ENCODE data around the gene FGF18. TPM values are rescaled to one million over a fixed set of nuclear protein-coding genes. Genes with fewer than 3 reads are reported as not detected.
A peak's percentile ranks its signal among the peaks of the same experiment; 100 is the strongest.

The FGF18 gene
- total and polyA plus RNA-seq, 5 donors = 1.2 to 4.3 (median 1.6) TPM

DNA sequence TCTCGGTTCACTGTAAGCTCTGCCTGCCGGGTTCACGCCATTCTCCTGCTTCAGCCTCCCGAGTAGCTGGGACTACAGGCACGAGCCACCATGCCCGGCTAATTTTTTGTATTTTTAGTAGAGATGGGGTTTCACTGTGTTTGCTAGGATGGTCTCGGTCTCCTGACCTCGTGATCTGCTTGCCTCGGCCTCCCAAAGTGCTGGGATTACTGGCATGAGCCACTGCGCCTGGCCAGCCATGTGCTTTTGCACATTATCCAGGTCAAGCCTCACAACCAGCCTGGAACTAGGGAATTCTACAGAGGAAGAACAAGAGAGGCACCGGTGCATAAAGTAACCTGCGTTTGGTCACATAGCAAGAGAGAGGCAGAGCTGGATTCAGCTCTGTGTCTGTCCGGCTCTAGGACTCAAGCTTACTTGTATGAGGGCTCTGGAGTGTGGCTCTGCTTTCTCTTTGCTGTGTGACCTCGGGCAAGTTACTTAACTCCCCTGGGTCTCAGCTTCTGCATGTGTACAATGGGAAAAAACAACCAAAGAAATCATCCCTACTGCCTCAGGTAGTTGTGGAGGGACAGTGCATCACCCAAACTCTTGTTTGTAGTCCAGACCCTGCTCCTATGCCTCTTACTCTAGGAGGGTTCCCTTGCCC lies 6.3 kb downstream of the FGF18 start:
- Histone ChIP-seq H3K4me1 (ENCODE audit: control insufficient read depth, insufficient read depth, low read length) (no peaks in the 10 kb centered on the region), H3K27me3 (ENCODE audit: control insufficient read depth, insufficient read depth) (no peaks in the 10 kb centered on the region)
- WGBS = 90% methylated on average over 14 of the region's 14 CpGs

GRCh38 chr5:171426266-171426665 lies 6.8 kb downstream of the FGF18 start:
- DNase-seq (no peak), ATAC-seq (no peak)
- no peaks in the 10 kb centered on the region for H3K27me3 ChIP-seq (ENCODE audit: control insufficient read depth, insufficient read depth)
- H3K4me3 ChIP-seq (ENCODE audit: low read length) = no peak overlapping the region
- H3K9me3 ChIP-seq (ENCODE audit: control insufficient read depth, low read length) = no peaks in the 10 kb centered on the region
- H3K4me1 ChIP-seq (ENCODE audit: control insufficient read depth, insufficient read depth, low read length) = no peaks in the 10 kb centered on the region
- 76% methylated on average over 4 of the region's 4 CpGs for WGBS
- no peak overlapping the region for H3K27ac ChIP-seq (ENCODE audit: low read length)
- intact Hi-C loops (cut with DNase I) = loop anchor here (10.0 kb wide), 3 partner anchors 199 to 429 kb away; no protein-coding TSS in a partner anchor

More for the DNA sequence above, 6.3 kb downstream of the FGF18 start:
- intact Hi-C loops (cut with DNase I) = loop anchor here (10.0 kb wide), 3 partner anchors 199 to 429 kb away; no protein-coding TSS in a partner anchor
- Histone ChIP-seq H3K27ac (ENCODE audit: low read length) (no peak overlapping the region), H3K4me3 (ENCODE audit: low read length) (no peak overlapping the region), H3K9me3 (ENCODE audit: control insufficient read depth, low read length) (no peaks in the 10 kb centered on the region)
- ATAC-seq (no peak), DNase-seq (no peak)

GRCh38 chr5:171426680-171427079 lies 7.2 kb downstream of the FGF18 start:
- no peak overlapping the region for H3K4me3 ChIP-seq (ENCODE audit: low read length)
- no peak overlapping the region for H3K27ac ChIP-seq (ENCODE audit: low read length)
- WGBS = 88% methylated on average over 9 of the region's 9 CpGs
- DNase-seq = no peak
- no peak for ATAC-seq
- no peaks in the 10 kb centered on the region for H3K9me3 ChIP-seq (ENCODE audit: control insufficient read depth, low read length)
- no peaks in the 10 kb centered on the region for H3K4me1 ChIP-seq (ENCODE audit: control insufficient read depth, insufficient read depth, low read length)
- no peaks in the 10 kb centered on the region for H3K27me3 ChIP-seq (ENCODE audit: control insufficient read depth, insufficient read depth)
- intact Hi-C loops (cut with DNase I) = loop anchor here (10.0 kb wide), 3 partner anchors 198 to 428 kb away; no protein-coding TSS in a partner anchor

DNA sequence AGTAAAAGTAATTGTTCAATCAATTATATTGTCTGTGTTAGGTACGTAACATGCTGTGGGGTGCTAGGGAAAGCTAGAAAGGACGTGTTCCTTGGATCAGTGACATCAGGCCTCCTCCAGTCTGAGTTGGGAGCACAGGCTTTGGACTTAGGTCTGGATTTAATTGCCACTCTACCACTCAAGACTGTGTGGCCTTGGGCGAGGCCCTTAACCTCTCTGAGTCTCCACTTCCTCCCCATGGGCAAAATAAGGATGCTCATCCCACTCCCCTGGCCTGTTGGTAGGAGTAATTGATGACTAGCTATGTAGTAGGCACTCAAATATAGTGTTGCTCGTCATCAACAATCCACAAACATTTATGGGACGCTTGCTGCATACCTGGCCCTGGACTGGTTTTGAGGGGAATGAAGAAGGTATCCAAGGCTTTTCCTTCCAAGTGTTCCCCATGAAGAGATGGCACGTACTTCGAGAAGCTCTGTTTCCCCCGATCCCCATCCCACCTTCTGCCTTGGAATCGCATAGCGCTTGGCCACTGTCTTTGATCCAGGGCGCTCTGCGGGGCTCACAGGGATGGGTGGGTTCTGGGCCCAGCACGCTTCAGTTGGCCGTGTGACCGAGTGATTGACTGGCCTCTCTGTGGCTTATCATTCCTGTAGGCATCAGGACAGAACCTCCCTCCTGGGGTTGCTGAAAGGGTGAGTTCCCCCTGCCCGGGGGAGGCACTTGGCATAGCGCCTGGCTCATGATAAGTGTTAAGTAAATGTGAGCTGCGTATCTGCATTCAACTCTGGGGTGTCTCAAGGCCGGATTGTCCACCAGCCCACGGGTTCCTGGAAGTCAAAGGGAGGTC lies 8.1 kb downstream of the FGF18 start:
- intact Hi-C loops (cut with DNase I) = loop anchor here (10.0 kb wide), 3 partner anchors 197 to 427 kb away; no protein-coding TSS in a partner anchor
- Histone ChIP-seq H3K4me3 (ENCODE audit: low read length) (no peak overlapping the region), H3K9me3 (ENCODE audit: control insufficient read depth, low read length) (no peaks in the 10 kb centered on the region), H3K27ac (ENCODE audit: low read length) (no peak overlapping the region), H3K4me1 (ENCODE audit: control insufficient read depth, insufficient read depth, low read length) (no peaks in the 10 kb centered on the region), H3K27me3 (ENCODE audit: control insufficient read depth, insufficient read depth) (no peaks in the 10 kb centered on the region)
- DNase-seq (peak; percentile 53 to 80 (median 71)), ATAC-seq (peak; percentile 22 to 47)
- 71% methylated on average over 20 of the region's 20 CpGs for WGBS

- H3K27ac ChIP-seq (ENCODE audit: low read length) = no peak overlapping the region
- no peak for ATAC-seq
- intact Hi-C loops (cut with DNase I) = loop anchor here (10.0 kb wide), 3 partner anchors 197 to 427 kb away; no protein-coding TSS in a partner anchor
- WGBS = 91% methylated on average over 9 of the region's 9 CpGs
- no peaks in the 10 kb centered on the region for H3K27me3 ChIP-seq (ENCODE audit: control insufficient read depth, insufficient read depth)
- no peak overlapping the region for H3K4me3 ChIP-seq (ENCODE audit: low read length)
- H3K9me3 ChIP-seq (ENCODE audit: control insufficient read depth, low read length) = no peaks in the 10 kb centered on the region
- no peaks in the 10 kb centered on the region for H3K4me1 ChIP-seq (ENCODE audit: control insufficient read depth, insufficient read depth, low read length)
- no peak for DNase-seq
Measured at GRCh38 chr5:171428168-171428696, 8.8 kb downstream of the FGF18 start.

- ATAC-seq = no peak
- no peaks in the 10 kb centered on the region for H3K27me3 ChIP-seq (ENCODE audit: control insufficient read depth, insufficient read depth)
- H3K4me3 ChIP-seq (ENCODE audit: low read length) = no peak overlapping the region
- 90% methylated on average over 16 of the region's 16 CpGs for WGBS
- no peaks in the 10 kb centered on the region for H3K9me3 ChIP-seq (ENCODE audit: control insufficient read depth, low read length)
- no peak overlapping the region for H3K27ac ChIP-seq (ENCODE audit: low read length)
- no peak for DNase-seq
- intact Hi-C loops (cut with DNase I) = loop anchor here (10.0 kb wide), 3 partner anchors 196 to 426 kb away; no protein-coding TSS in a partner anchor
- no peaks in the 10 kb centered on the region for H3K4me1 ChIP-seq (ENCODE audit: control insufficient read depth, insufficient read depth, low read length)
Measured at GRCh38 chr5:171428809-171429542, 9.5 kb downstream of the FGF18 start.

DNA sequence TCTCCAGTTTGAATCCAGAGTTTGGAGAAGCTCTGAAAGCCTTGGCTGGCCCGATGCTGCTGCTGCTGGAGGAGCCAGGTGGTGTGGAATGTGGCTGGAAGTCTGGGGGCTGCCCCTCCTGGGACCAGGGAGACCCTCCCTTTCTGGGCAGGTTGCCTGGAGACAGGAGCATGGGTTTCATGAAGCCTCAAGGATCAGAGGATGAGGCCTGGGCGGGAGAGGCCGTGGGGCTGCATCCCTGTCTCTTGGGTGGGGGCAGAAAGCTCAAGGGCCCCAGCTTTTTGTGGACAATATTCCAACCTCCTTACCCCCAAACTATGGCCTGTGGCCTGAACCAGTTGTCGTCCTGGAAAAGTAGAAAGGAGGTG lies 10.1 kb downstream of the FGF18 start:
- WGBS = 95% methylated on average over 4 of the region's 4 CpGs
- intact Hi-C loops (cut with DNase I) = loop anchor here (10.0 kb wide), 3 partner anchors 195 to 425 kb away; no protein-coding TSS in a partner anchor
- no peaks in the 10 kb centered on the region for H3K27me3 ChIP-seq (ENCODE audit: control insufficient read depth, insufficient read depth)
- H3K4me1 ChIP-seq (ENCODE audit: control insufficient read depth, insufficient read depth, low read length) = no peaks in the 10 kb centered on the region
- no peak overlapping the region for H3K27ac ChIP-seq (ENCODE audit: low read length)
- no peaks in the 10 kb centered on the region for H3K9me3 ChIP-seq (ENCODE audit: control insufficient read depth, low read length)
- ATAC-seq (no peak), DNase-seq (no peak)
- H3K4me3 ChIP-seq (ENCODE audit: low read length) = no peak overlapping the region

- WGBS = 92% methylated on average over 7 of the region's 7 CpGs
- ATAC-seq (no peak), DNase-seq (no peak)
- Histone ChIP-seq H3K27me3 (ENCODE audit: control insufficient read depth, insufficient read depth) (no peaks in the 10 kb centered on the region), H3K9me3 (ENCODE audit: control insufficient read depth, low read length) (no peaks in the 10 kb centered on the region), H3K4me3 (ENCODE audit: low read length) (no peak overlapping the region), H3K4me1 (ENCODE audit: control insufficient read depth, insufficient read depth, low read length) (no peaks in the 10 kb centered on the region), H3K27ac (ENCODE audit: low read length) (no peak overlapping the region)
- intact Hi-C loops (cut with DNase I) = no loop called here
Measured at GRCh38 chr5:171431251-171431777, 11.9 kb downstream of the FGF18 start.

DNA sequence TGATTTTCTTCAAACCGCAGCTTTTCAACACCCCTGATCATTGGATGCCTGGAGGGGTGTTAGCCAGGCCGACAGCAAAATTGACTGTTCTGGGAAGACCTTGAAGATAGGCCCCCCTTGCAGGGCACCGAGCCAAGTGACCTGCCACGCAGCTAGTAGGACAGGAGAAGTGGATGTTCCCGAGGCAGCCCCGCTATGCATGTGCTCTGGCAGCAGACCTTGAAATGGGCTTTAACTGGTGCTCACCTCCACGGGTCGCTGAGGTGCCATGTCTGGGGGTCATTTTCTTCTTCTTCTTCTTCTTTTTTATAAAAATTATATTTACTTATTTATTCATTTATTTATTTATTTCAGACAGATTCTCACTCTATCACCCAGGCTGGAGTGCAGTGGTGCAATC lies 12.6 kb downstream of the FGF18 start:
- no peak overlapping the region for H3K27ac ChIP-seq (ENCODE audit: low read length)
- 74% methylated on average over 8 of the region's 8 CpGs for WGBS
- ATAC-seq (no peak), DNase-seq (no peak)
- no peaks in the 10 kb centered on the region for H3K9me3 ChIP-seq (ENCODE audit: control insufficient read depth, low read length)
- intact Hi-C loops (cut with DNase I) = no loop called here
- H3K27me3 ChIP-seq (ENCODE audit: control insufficient read depth, insufficient read depth) = no peaks in the 10 kb centered on the region
- H3K4me3 ChIP-seq (ENCODE audit: low read length) = no peak overlapping the region
- H3K4me1 ChIP-seq (ENCODE audit: control insufficient read depth, insufficient read depth, low read length) = no peaks in the 10 kb centered on the region

DNA sequence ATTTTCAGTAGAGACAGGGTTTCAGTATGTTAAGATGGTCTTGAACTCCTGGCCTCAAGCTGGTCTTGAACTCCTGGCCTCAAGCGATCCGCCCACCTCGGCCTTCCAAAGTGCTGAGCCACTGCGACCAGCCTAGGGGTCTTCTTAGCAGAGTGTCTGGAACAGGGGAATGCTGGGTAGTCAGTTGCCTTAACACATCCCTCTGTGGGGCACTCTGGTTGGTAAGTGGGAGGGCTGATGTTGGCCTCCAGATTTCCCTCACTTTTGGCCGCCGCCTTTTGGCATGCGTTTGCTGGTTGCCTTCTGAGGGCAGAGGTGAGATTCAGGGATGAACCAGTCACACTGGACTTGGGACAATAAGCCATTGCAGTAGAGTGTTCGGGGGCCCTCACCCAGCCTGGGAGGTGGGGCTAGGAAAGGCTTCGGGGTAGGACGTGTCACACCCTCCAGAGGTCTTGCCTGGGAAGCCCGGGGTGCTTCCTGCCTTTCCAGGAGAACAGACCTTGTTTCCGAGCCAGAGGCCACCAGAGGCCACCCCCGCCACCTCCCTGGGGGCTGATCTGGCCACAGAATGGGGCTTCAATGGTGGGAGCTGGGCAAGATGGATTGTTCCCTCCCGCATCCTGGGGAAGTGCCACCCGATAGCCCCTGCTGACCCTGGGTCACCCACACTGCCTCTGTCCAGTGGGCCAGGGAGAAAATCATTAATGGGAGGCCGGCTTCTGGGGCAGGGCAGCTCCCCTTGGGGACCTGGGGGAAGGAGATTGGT lies 13.3 kb downstream of the FGF18 start:
- H3K9me3 ChIP-seq (ENCODE audit: control insufficient read depth, low read length) = no peaks in the 10 kb centered on the region
- no peak overlapping the region for H3K4me3 ChIP-seq (ENCODE audit: low read length)
- ATAC-seq = peak; percentile 25 to 67
- H3K27me3 ChIP-seq (ENCODE audit: control insufficient read depth, insufficient read depth) = no peaks in the 10 kb centered on the region
- H3K27ac ChIP-seq (ENCODE audit: low read length) = no peak overlapping the region
- intact Hi-C loops (cut with DNase I) = no loop called here
- WGBS = 79% methylated on average over 16 of the region's 16 CpGs
- H3K4me1 ChIP-seq (ENCODE audit: control insufficient read depth, insufficient read depth, low read length) = no peaks in the 10 kb centered on the region
- no peak for DNase-seq

Data from right cardiac atrium (tissue), 5 donors.